HepG2 (cell line): ENCODE data around the gene CAMK2D.

ENCODE experiments used
- CEBPB ChIP-seq: IDR thresholded peaks from 2 replicates; pipeline ENCODE4 v1.6.1; 2011; ENCODE audit warnings: low read depth, low read length, improper control_type of control experiment, borderline replicate concordance
- CREB1 ChIP-seq, 2 experiments: fragments of 450-650 bp in 1 of 2; IDR thresholded peaks; 2 replicates each; pipeline ENCODE4 v1.6.1; 2016 to 2017; ENCODE audit warnings: control low read depth in 1 of 2, mild to moderate bottlenecking in 1 of 2, missing compliant biosample characterization in 1 of 2, missing genetic modification characterization in 1 of 2
- HIVEP1 ChIP-seq: sonication (generic); formaldehyde crosslinking; IDR thresholded peaks from 2 replicates; pipeline ENCODE4 v1.4.0; 2020; ENCODE audit warnings: mild to moderate bottlenecking, missing genetic modification reagents
- POLR2A ChIP-seq, 2 experiments: IDR thresholded peaks; 2 replicates each; pipeline ENCODE4 v1.6.1; 2011; ENCODE audit warnings: low read depth in 2 of 2, low read length in 2 of 2, mild to moderate bottlenecking in 1 of 2, moderate library complexity in 1 of 2; ENCODE audit not compliant: insufficient read depth in 1 of 2
- RAD21 ChIP-seq: fragments of 450-650 bp; formaldehyde crosslinking; IDR thresholded peaks from 2 replicates; pipeline ENCODE4 v1.5.0; 2020; ENCODE audit warnings: mild to moderate bottlenecking
- RARG ChIP-seq: sonication (generic); formaldehyde crosslinking; IDR thresholded peaks from 2 replicates; pipeline ENCODE4 v1.4.0; 2020; ENCODE audit warnings: low read depth, mild to moderate bottlenecking, missing genetic modification reagents
- SIN3B ChIP-seq: fragments of 150-350 bp; IDR thresholded peaks from 2 replicates; pipeline ENCODE4 v1.6.1; 2014; ENCODE audit warnings: low read length
- ZZZ3 ChIP-seq: sonication (generic); formaldehyde crosslinking; IDR thresholded peaks from 2 replicates; pipeline ENCODE4 v1.4.0; 2020; ENCODE audit warnings: missing genetic modification reagents, mild to moderate bottlenecking, borderline replicate concordance
- TF ChIP-seq, protein P1 (sequence below): sonication (generic); formaldehyde crosslinking; IDR thresholded peaks from 2 replicates; pipeline ENCODE4 v1.5.0; 2020; ENCODE audit warnings: mild to moderate bottlenecking, missing genetic modification reagents, moderate library complexity

DNA sequence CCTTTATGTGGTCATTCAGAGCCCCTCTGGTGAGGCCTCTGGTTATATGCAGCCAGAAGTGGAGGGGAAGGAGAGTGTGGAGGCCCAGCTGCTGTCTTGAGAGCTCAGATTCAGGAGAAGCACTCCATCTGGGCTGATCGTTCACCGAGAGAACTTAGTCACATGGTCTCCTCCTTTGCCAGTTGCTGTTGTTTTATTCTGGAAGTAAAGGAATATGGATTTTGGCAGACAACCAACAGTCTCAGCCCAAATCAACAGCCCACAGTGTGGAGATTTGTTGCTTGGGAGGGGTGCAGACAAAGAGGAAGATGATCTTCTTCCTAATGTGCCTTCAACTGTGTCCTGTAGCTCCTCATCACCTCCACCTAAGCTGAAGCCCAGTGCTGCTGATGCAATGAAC, 356.7 kb downstream of the CAMK2D start:
- TF ChIP-seq ZZZ3 (CRISPR knock-in tag) (no peak), CEBPB (no peak), RAD21 (CRISPR knock-in tag) (no peak), CREB1 (IDR thresholded peaks at IDR 0.05) (no peak), CREB1 (CRISPR knock-in tag; IDR thresholded peaks at IDR 0.05) (no peak), SIN3B (no peak), RARG (CRISPR knock-in tag) (no peak), POLR2A (IDR thresholded peaks at IDR 0.05; ENCODE audit: insufficient read depth in 1 of 2, low read depth in 2 of 2, low read length in 2 of 2) (no peak), HIVEP1 (CRISPR knock-in tag) (no peak)
- TF ChIP-seq, protein P1, sequence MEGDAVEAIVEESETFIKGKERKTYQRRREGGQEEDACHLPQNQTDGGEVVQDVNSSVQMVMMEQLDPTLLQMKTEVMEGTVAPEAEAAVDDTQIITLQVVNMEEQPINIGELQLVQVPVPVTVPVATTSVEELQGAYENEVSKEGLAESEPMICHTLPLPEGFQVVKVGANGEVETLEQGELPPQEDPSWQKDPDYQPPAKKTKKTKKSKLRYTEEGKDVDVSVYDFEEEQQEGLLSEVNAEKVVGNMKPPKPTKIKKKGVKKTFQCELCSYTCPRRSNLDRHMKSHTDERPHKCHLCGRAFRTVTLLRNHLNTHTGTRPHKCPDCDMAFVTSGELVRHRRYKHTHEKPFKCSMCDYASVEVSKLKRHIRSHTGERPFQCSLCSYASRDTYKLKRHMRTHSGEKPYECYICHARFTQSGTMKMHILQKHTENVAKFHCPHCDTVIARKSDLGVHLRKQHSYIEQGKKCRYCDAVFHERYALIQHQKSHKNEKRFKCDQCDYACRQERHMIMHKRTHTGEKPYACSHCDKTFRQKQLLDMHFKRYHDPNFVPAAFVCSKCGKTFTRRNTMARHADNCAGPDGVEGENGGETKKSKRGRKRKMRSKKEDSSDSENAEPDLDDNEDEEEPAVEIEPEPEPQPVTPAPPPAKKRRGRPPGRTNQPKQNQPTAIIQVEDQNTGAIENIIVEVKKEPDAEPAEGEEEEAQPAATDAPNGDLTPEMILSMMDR (CRISPR knock-in tag), result no peak
